H1 (cell line): ENCODE data around the gene HNF4A. TPM values are rescaled to one million over a fixed set of nuclear protein-coding genes. Genes with fewer than 3 reads are reported as not detected.

Source experiments
- CTCF ChIA-PET: fragments of 300-600 bp; sonication (Branson Sonifier 250); formaldehyde crosslinking; loops from one replicate; lab custom pipeline; 2021; ENCODE audit not compliant: partially characterized antibody; lab: Charles Lee
- POLR2A ChIA-PET: fragments of 300-600 bp; sonication (Branson Sonifier 250); formaldehyde crosslinking; loops from one replicate; lab custom pipeline; 2021; ENCODE audit warnings: inconsistent platforms; ENCODE audit not compliant: partially characterized antibody; lab: Charles Lee
- DNase-seq, 2 experiments: peaks; one replicate each; pipeline versions ENCODE4 v3.0.0 to v3.0.0-alpha.2; 2010 to 2022; ENCODE audit warnings: low spot score in 2 of 2, low read depth in 1 of 2, mixed read lengths in 1 of 2
- FAIRE-seq: peaks from 2 replicates; lab custom pipeline; 2011; peaks lifted over from hg19 to GRCh38; lab: Jason Lieb, UNC
- H2AFZ ChIP-seq: 2 replicates; pipeline ENCODE4 v1.8.1; 2012; ENCODE audit warnings: low read length, inconsistent platforms
- H2AK5ac ChIP-seq: 2 replicates; pipeline ENCODE4 v1.6.1; 2013; ENCODE audit warnings: low read depth, low read length
- H2BK120ac ChIP-seq: replicated peaks from 2 replicates; pipeline ENCODE3; 2013; ENCODE audit warnings: low read depth, low read length, inconsistent platforms
- H2BK12ac ChIP-seq: 2 replicates; pipeline ENCODE4 v1.6.1; 2013; ENCODE audit warnings: low read depth, low read length
- H2BK15ac ChIP-seq: 2 replicates; pipeline ENCODE4 v1.6.1; 2013; ENCODE audit warnings: low read length
- H2BK20ac ChIP-seq: 2 replicates; pipeline ENCODE4 v1.6.1; 2013; ENCODE audit warnings: low read length
- H2BK5ac ChIP-seq: 2 replicates; pipeline ENCODE4 v1.6.1; 2013; ENCODE audit warnings: low read depth, low read length
- H3K14ac ChIP-seq: 2 replicates; pipeline ENCODE4 v1.6.1; 2013; ENCODE audit warnings: inconsistent platforms; ENCODE audit not compliant: insufficient read length
- H3K18ac ChIP-seq: 2 replicates; pipeline ENCODE4 v1.6.1; 2013; ENCODE audit warnings: low read length; ENCODE audit errors: extremely low read depth
- H3K23ac ChIP-seq: 2 replicates; pipeline ENCODE4 v1.6.1; 2013; ENCODE audit warnings: inconsistent platforms; ENCODE audit not compliant: insufficient read length
- H3K23me2 ChIP-seq: 2 replicates; pipeline ENCODE4 v1.6.1; 2013; ENCODE audit warnings: low read depth, low read length
- H3K27ac ChIP-seq: 2 replicates; pipeline ENCODE4 v1.6.1; 2011; ENCODE audit warnings: low read depth, low read length, inconsistent platforms
- H3K27me3 ChIP-seq, 4 experiments: replicated peaks in 1 of 4; 1 replicate in 1 of 4; 2 replicates in 3 of 4; pipeline versions ENCODE4 v1.6.1 to v1.8.1; 2011 to 2013; ENCODE audit warnings: low read length in 3 of 4, mild to moderate bottlenecking in 3 of 4, inconsistent platforms in 2 of 4, mixed read lengths in 2 of 4, moderate library complexity in 1 of 4; ENCODE audit not compliant: control insufficient read depth in 3 of 4, insufficient read depth in 3 of 4; ENCODE audit errors: extremely low read depth in 1 of 4
- H3K36me3 ChIP-seq, 4 experiments: 2 replicates each; pipeline versions ENCODE4 v1.6.1 to v1.8.1; 2011 to 2013; ENCODE audit warnings: mild to moderate bottlenecking in 4 of 4, low read length in 3 of 4, moderate library complexity in 2 of 4, control low read depth in 1 of 4, inconsistent platforms in 1 of 4; ENCODE audit not compliant: insufficient read depth in 4 of 4, control insufficient read depth in 2 of 4
- H3K4ac ChIP-seq: replicated peaks from 2 replicates; pipeline ENCODE3; 2013; ENCODE audit warnings: low read length, low read depth, mixed read lengths, inconsistent platforms; ENCODE audit not compliant: insufficient read length
- H3K4me1 ChIP-seq, 4 experiments: replicated peaks in 1 of 4; 1 replicate in 1 of 4; 2 replicates in 3 of 4; pipeline versions ENCODE4 v1.6.1 to v1.8.1; 2011 to 2013; ENCODE audit warnings: low read length in 3 of 4, inconsistent platforms in 2 of 4, mixed read lengths in 1 of 4; ENCODE audit not compliant: insufficient read depth in 4 of 4, control insufficient read depth in 3 of 4
- H3K4me2 ChIP-seq, 2 experiments: 2 replicates each; pipeline versions ENCODE4 v1.6.1 to v1.8.1; 2011 to 2013; ENCODE audit warnings: low read depth in 2 of 2, low read length in 2 of 2, control low read depth in 1 of 2, inconsistent platforms in 1 of 2, mild to moderate bottlenecking in 1 of 2; ENCODE audit not compliant: insufficient read depth in 1 of 2
- H3K4me3 ChIP-seq, 4 experiments: fragments of 200-600, 300-600 bp in 1 of 4; sonication (generic), shearing (Covaris generic), sonication (Bioruptor Twin) in 1 of 4; 2 replicates each; pipeline versions ENCODE4 v1.5.1 to v1.8.1; 2011 to 2016; ENCODE audit warnings: low read length in 4 of 4, low read depth in 3 of 4, control low read depth in 2 of 4, inconsistent platforms in 2 of 4, mild to moderate bottlenecking in 2 of 4, mixed read lengths in 1 of 4, moderate library complexity in 1 of 4; ENCODE audit not compliant: insufficient read depth in 2 of 4; ENCODE audit errors: extremely low read depth in 1 of 4
- H3K56ac ChIP-seq: replicated peaks from 2 replicates; pipeline ENCODE3; 2013; ENCODE audit warnings: low read depth, mild to moderate bottlenecking, mixed read lengths, low read length, inconsistent platforms; ENCODE audit not compliant: insufficient read length
- H3K79me1 ChIP-seq: 2 replicates; pipeline ENCODE4 v1.6.1; 2013; ENCODE audit warnings: low read depth, low read length, control low read depth
- H3K79me2 ChIP-seq, 2 experiments: 2 replicates each; pipeline versions ENCODE4 v1.6.1 to v1.8.1; 2012 to 2013; ENCODE audit warnings: low read length in 2 of 2, mild to moderate bottlenecking in 2 of 2, inconsistent platforms in 1 of 2; ENCODE audit not compliant: insufficient read depth in 2 of 2, control insufficient read depth in 1 of 2
- H3K9ac ChIP-seq, 4 experiments: replicated peaks in 1 of 4; 1 replicate in 1 of 4; 2 replicates in 3 of 4; pipeline versions ENCODE4 v1.6.1 to v1.8.1; 2011 to 2013; ENCODE audit warnings: low read depth in 3 of 4, low read length in 3 of 4, control low read depth in 2 of 4, mild to moderate bottlenecking in 2 of 4, moderate library complexity in 2 of 4, inconsistent platforms in 1 of 4; ENCODE audit errors: extremely low read depth in 1 of 4
- H3K9me3 ChIP-seq, 2 experiments: 2 replicates each; pipeline versions ENCODE4 v1.6.1 to v1.8.1; 2012 to 2013; ENCODE audit warnings: mild to moderate bottlenecking in 2 of 2, moderate library complexity in 2 of 2, control low read depth in 1 of 2, inconsistent platforms in 1 of 2, low read depth in 1 of 2, low read length in 1 of 2, mixed read lengths in 1 of 2; ENCODE audit not compliant: insufficient read depth in 2 of 2
- H4K20me1 ChIP-seq, 2 experiments: replicated peaks in 1 of 2; 2 replicates each; pipeline versions ENCODE3 to v1.8.1; 2011 to 2013; ENCODE audit warnings: inconsistent platforms in 2 of 2, low read length in 2 of 2, mild to moderate bottlenecking in 1 of 2; ENCODE audit not compliant: insufficient read depth in 2 of 2, control insufficient read depth in 1 of 2
- H4K5ac ChIP-seq: 2 replicates; pipeline ENCODE4 v1.6.1; 2013; ENCODE audit warnings: low read length, low read depth, mixed read lengths, inconsistent platforms; ENCODE audit not compliant: insufficient read length
- H4K8ac ChIP-seq: 2 replicates; pipeline ENCODE4 v1.8.0; 2013; ENCODE audit warnings: mild to moderate bottlenecking, moderate library complexity, low read length, inconsistent platforms; ENCODE audit not compliant: insufficient read depth; ENCODE audit errors: extremely low read depth
- H4K91ac ChIP-seq: replicated peaks from 2 replicates; pipeline ENCODE3; 2013; ENCODE audit warnings: low read length, mixed read lengths, inconsistent platforms; ENCODE audit not compliant: insufficient read length
- KDM4A ChIP-seq: IDR thresholded peaks from one replicate; pipeline ENCODE4 v1.7.1; 2012; ENCODE audit warnings: low read depth, mild to moderate bottlenecking, moderate library complexity, low read length, inconsistent platforms; ENCODE audit not compliant: severe bottlenecking
- SP4 ChIP-seq: IDR thresholded peaks from 2 replicates; pipeline ENCODE4 v1.6.1; 2012; ENCODE audit warnings: low read length, inconsistent platforms
- WGBS, 2 experiments: shearing (Covaris generic) in 1 of 2; methylation state at CpG; one replicate each; pipeline versions ENCODE4 v1.1.6 to v1.1.7; 2013 to 2015; ENCODE audit warnings: low lambda C conversion rate in 2 of 2, mixed read lengths in 2 of 2, inconsistent platforms in 1 of 2, low coverage in 1 of 2, missing lambda C conversion rate in 1 of 2; ENCODE audit not compliant: insufficient replicate concordance in 2 of 2, insufficient coverage in 1 of 2, insufficient read length in 1 of 2; ENCODE audit errors: extremely low coverage in 1 of 2, missing lambda C conversion rate in 1 of 2; 5-methylcytosine and 5-hydroxymethylcytosine counted together
- polyA plus RNA-seq, 7 experiments: library from polyadenylated mRNA; depleted of rRNA in 3 of 7; stranded (reverse) in 5 of 7; unstranded in 2 of 7; fragments of >200 nt in 5 of 7; fragments of 200-250 nt in 2 of 7; gene quantifications; 1 replicate in 5 of 7; 2 replicates in 1 of 7; 4 replicates in 1 of 7; pipeline versions ENCODE4 v1.2.1 to v1.2.3, GENCODE V29; 2011 to 2013; ENCODE audit warnings: missing spikeins in 2 of 7, mixed read lengths in 2 of 7
- total RNA-seq: library from RNA; stranded (reverse); fragmentation: NEBNext Ultra II Directional; extraction: Animal tissue kit (Norgen Biotek cat#: 25700); gene quantifications from 2 replicates; pipeline ENCODE4 v1.2.1, GENCODE V29; 2021

Gene HNF4A
- total and polyA plus RNA-seq, 2 of the 8 experiments (the other 6 are each of a cell fraction or from before 2014, with no cell fraction given): 0.03 TPM; not detected in 1

- Histone ChIP-seq H3K27ac (no peak overlapping the region), H2BK15ac (no peak overlapping the region), H4K91ac (no peak overlapping the region), H3K4me2 (no peak overlapping the region), H2AK5ac (no peak overlapping the region), H3K79me2 (no peaks in the 10 kb centered on the region), H4K8ac (no peak overlapping the region), H3K27me3 (no peaks in the 10 kb centered on the region), H3K4me3 (no peak overlapping the region), H3K14ac (no peak overlapping the region), H2BK5ac (no peak overlapping the region), H3K4ac (no peak overlapping the region), H2BK12ac (no peak overlapping the region), H3K9ac (no peak overlapping the region), H3K23ac (no peak overlapping the region), H2BK120ac (no peak overlapping the region), H4K20me1 (no peaks in the 10 kb centered on the region), H3K4me1 (no peaks in the 10 kb centered on the region), H3K23me2 (peaks cover 2% of the 10 kb centered on the region; the same call in 1 of the 2 replicates), H2BK20ac (no peak overlapping the region), H4K5ac (no peak overlapping the region), H3K18ac (no peak overlapping the region), H3K36me3 (no peaks in the 10 kb centered on the region), H3K9me3 (no peaks in the 10 kb centered on the region), H2AFZ (no peak overlapping the region), H3K56ac (no peak overlapping the region), H3K79me1 (no peaks in the 10 kb centered on the region)
- ChIA-PET POLR2A (interaction anchor here (0.6 kb wide), 1 partner anchor 11 kb away, joined by 4 read pairs; no protein-coding TSS in a partner anchor), CTCF (interaction anchor here (0.6 to 2.6 kb wide), 3 partner anchors 22 to 31 kb away, joined by 3 to 7 read pairs (median 3); no protein-coding TSS in a partner anchor)
- WGBS, 2 experiments: 85% methylated on average over 13 of the region's 13 CpGs; no CpG with 5 or more reads in 1 of the 2 experiments
- DNase-seq: no peak
- no peak for FAIRE-seq
- no peak for TF ChIP-seq KDM4A
- no peak for TF ChIP-seq SP4
Measured at GRCh38 chr20:44418069-44418905, 62.8 kb downstream of the HNF4A start.
